ENCODE data around the gene RTCB.
A peak's percentile ranks its signal among the peaks of the same experiment; 100 is the strongest.

RTCB gene

GRCh38 chr22:32411829-32412592 is at the start of gene RTCB:
RTCB (minus strand) TSS chr22:32412247; CDS start chr22:32412156, 91 bp downstream.
- peak; percentile 90 for DNase-seq (ENCODE audit: low spot score)
- peak within 1 kb of the TSS; percentile 94 for H3K27ac Mint-ChIP-seq
- H3K27me3 Mint-ChIP-seq (ENCODE audit: low read depth): no peaks in the 10 kb centered on the region
- H3K36me3 Mint-ChIP-seq (ENCODE audit: low read depth): peaks cover 30% of the 10 kb centered on the region
- peaks cover 49% of the 10 kb centered on the region for H3K4me1 Mint-ChIP-seq (ENCODE audit: low read depth)
- no peaks in the 10 kb centered on the region for H3K9me3 Mint-ChIP-seq
- peak within 1 kb of the TSS; percentile 95 for H3K4me3 Mint-ChIP-seq

- Mint-ChIP-seq H3K4me1 (ENCODE audit: low read depth) (no peaks in the 10 kb centered on the region), H3K4me3 (no peak overlapping the region), H3K9me3 (no peaks in the 10 kb centered on the region), H3K36me3 (ENCODE audit: low read depth) (no peaks in the 10 kb centered on the region), H3K27ac (no peak overlapping the region), H3K27me3 (ENCODE audit: low read depth) (peaks cover 20% of the 10 kb centered on the region)
- no peak for DNase-seq (ENCODE audit: low spot score)
Observed at GRCh38 chr22:32457031-32457430, 45.0 kb upstream of the RTCB start.

- no peak overlapping the region for H3K27ac Mint-ChIP-seq
- DNase-seq (ENCODE audit: low spot score): no peak
Observed at GRCh38 chr22:32448980-32449379, 36.9 kb upstream of the RTCB start.

GRCh38 chr22:32446321-32446720 is 34.3 kb upstream of the RTCB start:
- Mint-ChIP-seq H3K4me3 (no peak overlapping the region), H3K4me1 (ENCODE audit: low read depth) (no peaks in the 10 kb centered on the region), H3K27me3 (ENCODE audit: low read depth) (peaks cover 6% of the 10 kb centered on the region), H3K27ac (no peak overlapping the region), H3K36me3 (ENCODE audit: low read depth) (no peaks in the 10 kb centered on the region), H3K9me3 (no peaks in the 10 kb centered on the region)
- no peak for DNase-seq (ENCODE audit: low spot score)

More at GRCh38 chr22:32448980-32449379, 36.9 kb upstream of the RTCB start:
- Mint-ChIP-seq H3K9me3 (no peaks in the 10 kb centered on the region), H3K4me1 (ENCODE audit: low read depth) (no peaks in the 10 kb centered on the region), H3K36me3 (ENCODE audit: low read depth) (no peaks in the 10 kb centered on the region), H3K4me3 (no peak overlapping the region), H3K27me3 (ENCODE audit: low read depth) (peaks cover 10% of the 10 kb centered on the region)

GRCh38 chr22:32444068-32444467 is 32.0 kb upstream of the RTCB start:
- H3K27ac Mint-ChIP-seq: no peak overlapping the region
- no peaks in the 10 kb centered on the region for H3K27me3 Mint-ChIP-seq (ENCODE audit: low read depth)
- H3K36me3 Mint-ChIP-seq (ENCODE audit: low read depth): no peaks in the 10 kb centered on the region
- H3K4me1 Mint-ChIP-seq (ENCODE audit: low read depth): no peaks in the 10 kb centered on the region
- DNase-seq (ENCODE audit: low spot score): no peak
- H3K4me3 Mint-ChIP-seq: no peak overlapping the region
- no peaks in the 10 kb centered on the region for H3K9me3 Mint-ChIP-seq

GRCh38 chr22:32430352-32430751 is 18.3 kb upstream of the RTCB start:
- H3K4me1 Mint-ChIP-seq (ENCODE audit: low read depth): peaks cover 8% of the 10 kb centered on the region
- DNase-seq (ENCODE audit: low spot score): no peak
- H3K9me3 Mint-ChIP-seq: no peaks in the 10 kb centered on the region
- no peak overlapping the region for H3K4me3 Mint-ChIP-seq
- H3K36me3 Mint-ChIP-seq (ENCODE audit: low read depth): no peaks in the 10 kb centered on the region
- H3K27me3 Mint-ChIP-seq (ENCODE audit: low read depth): peaks cover 2% of the 10 kb centered on the region
- no peak overlapping the region for H3K27ac Mint-ChIP-seq

- peaks cover 5% of the 10 kb centered on the region for H3K27me3 Mint-ChIP-seq (ENCODE audit: low read depth)
- no peak overlapping the region for H3K4me3 Mint-ChIP-seq
- H3K4me1 Mint-ChIP-seq (ENCODE audit: low read depth): peaks cover 8% of the 10 kb centered on the region
- H3K27ac Mint-ChIP-seq: no peak overlapping the region
- H3K9me3 Mint-ChIP-seq: no peaks in the 10 kb centered on the region
- DNase-seq (ENCODE audit: low spot score): no peak
- no peaks in the 10 kb centered on the region for H3K36me3 Mint-ChIP-seq (ENCODE audit: low read depth)
Observed at GRCh38 chr22:32426881-32427280, 14.8 kb upstream of the RTCB start.

- DNase-seq (ENCODE audit: low spot score): no peak
- H3K27ac Mint-ChIP-seq: no peak overlapping the region
- H3K4me1 Mint-ChIP-seq (ENCODE audit: low read depth): peaks cover 8% of the 10 kb centered on the region
- no peaks in the 10 kb centered on the region for H3K36me3 Mint-ChIP-seq (ENCODE audit: low read depth)
- H3K27me3 Mint-ChIP-seq (ENCODE audit: low read depth): peaks cover 11% of the 10 kb centered on the region
- no peaks in the 10 kb centered on the region for H3K9me3 Mint-ChIP-seq
- H3K4me3 Mint-ChIP-seq: no peak overlapping the region
Observed at GRCh38 chr22:32423664-32424063, 11.6 kb upstream of the RTCB start.

- Mint-ChIP-seq H3K4me1 (ENCODE audit: low read depth) (no peaks in the 10 kb centered on the region), H3K9me3 (no peaks in the 10 kb centered on the region), H3K36me3 (ENCODE audit: low read depth) (no peaks in the 10 kb centered on the region), H3K27me3 (ENCODE audit: low read depth) (peaks cover 11% of the 10 kb centered on the region), H3K27ac (no peak overlapping the region), H3K4me3 (no peak overlapping the region)
- DNase-seq (ENCODE audit: low spot score): no peak
Observed at GRCh38 chr22:32422062-32422461, 10.0 kb upstream of the RTCB start.

- Mint-ChIP-seq H3K27ac (no peak overlapping the region), H3K9me3 (no peaks in the 10 kb centered on the region), H3K4me3 (no peak overlapping the region), H3K36me3 (ENCODE audit: low read depth) (no peaks in the 10 kb centered on the region), H3K4me1 (ENCODE audit: low read depth) (no peaks in the 10 kb centered on the region), H3K27me3 (ENCODE audit: low read depth) (peaks cover 11% of the 10 kb centered on the region)
- DNase-seq (ENCODE audit: low spot score): no peak
Observed at GRCh38 chr22:32421484-32421883, 9.4 kb upstream of the RTCB start.

GRCh38 chr22:32417906-32418305 is 5.9 kb upstream of the RTCB start:
- Mint-ChIP-seq H3K36me3 (ENCODE audit: low read depth) (no peaks in the 10 kb centered on the region), H3K4me3 (no peak overlapping the region), H3K27me3 (ENCODE audit: low read depth) (peaks cover 11% of the 10 kb centered on the region), H3K27ac (no peak overlapping the region), H3K9me3 (no peaks in the 10 kb centered on the region), H3K4me1 (ENCODE audit: low read depth) (peaks cover 7% of the 10 kb centered on the region)
- DNase-seq (ENCODE audit: low spot score): no peak

- Mint-ChIP-seq H3K36me3 (ENCODE audit: low read depth) (peaks cover 2% of the 10 kb centered on the region), H3K9me3 (no peaks in the 10 kb centered on the region), H3K27ac (no peak overlapping the region), H3K4me3 (no peak overlapping the region), H3K4me1 (ENCODE audit: low read depth) (peaks cover 15% of the 10 kb centered on the region), H3K27me3 (ENCODE audit: low read depth) (peaks cover 4% of the 10 kb centered on the region)
- DNase-seq (ENCODE audit: low spot score): no peak
Observed at GRCh38 chr22:32416556-32417085, 4.6 kb upstream of the RTCB start.

GRCh38 chr22:32414191-32414590 is 2.1 kb upstream of the RTCB start:
- peaks cover 9% of the 10 kb centered on the region for H3K36me3 Mint-ChIP-seq (ENCODE audit: low read depth)
- H3K9me3 Mint-ChIP-seq: no peaks in the 10 kb centered on the region
- no peak overlapping the region for H3K4me3 Mint-ChIP-seq
- peaks cover 31% of the 10 kb centered on the region for H3K4me1 Mint-ChIP-seq (ENCODE audit: low read depth)
- no peak overlapping the region for H3K27ac Mint-ChIP-seq
- no peaks in the 10 kb centered on the region for H3K27me3 Mint-ChIP-seq (ENCODE audit: low read depth)
- DNase-seq (ENCODE audit: low spot score): no peak

- Mint-ChIP-seq H3K9me3 (no peaks in the 10 kb centered on the region), H3K27ac (no peak overlapping the region), H3K36me3 (ENCODE audit: low read depth) (peaks cover 13% of the 10 kb centered on the region), H3K27me3 (ENCODE audit: low read depth) (no peaks in the 10 kb centered on the region), H3K4me3 (no peak overlapping the region), H3K4me1 (ENCODE audit: low read depth) (peaks cover 36% of the 10 kb centered on the region)
- no peak for DNase-seq (ENCODE audit: low spot score)
Observed at GRCh38 chr22:32413719-32414118, 1.7 kb upstream of the RTCB start.

- Mint-ChIP-seq H3K4me1 (ENCODE audit: low read depth) (peaks cover 49% of the 10 kb centered on the region), H3K9me3 (no peaks in the 10 kb centered on the region), H3K27me3 (ENCODE audit: low read depth) (no peaks in the 10 kb centered on the region), H3K36me3 (ENCODE audit: low read depth) (peaks cover 34% of the 10 kb centered on the region), H3K4me3 (peak overlapping the region; percentile 95), H3K27ac (peak overlapping the region; percentile 94)
- peak; percentile 10 for DNase-seq (ENCODE audit: low spot score)
Observed at GRCh38 chr22:32411402-32411801, 645 bp downstream of the RTCB start.

Data from T-helper 2 cell treated with Interferon-gamma antibody and Interleukin-4, amounts not matched to agents 5 μg/mL and 100 μg/mL, for 36 hours (primary cell).